Neuronal stem cell (in vitro differentiated cells): ENCODE results near the gene TLCD1.

Experiments
- DNase-seq: peaks from one replicate; pipeline ENCODE4 v3.0.0-alpha.2; 2013; ENCODE audit warnings: low spot score
- H2AFZ ChIP-seq: one replicate; pipeline ENCODE4 v1.6.1; 2013; ENCODE audit warnings: mild to moderate bottlenecking, low read length, inconsistent platforms
- H2AK5ac ChIP-seq: 2 replicates; pipeline ENCODE4 v1.6.1; 2013; ENCODE audit warnings: low read depth, mild to moderate bottlenecking, inconsistent platforms, low read length, moderate library complexity, mixed read lengths
- H2BK120ac ChIP-seq: 2 replicates; pipeline ENCODE4 v1.6.1; 2013; ENCODE audit warnings: low read depth, mild to moderate bottlenecking, inconsistent platforms, low read length, moderate library complexity, mixed read lengths
- H2BK12ac ChIP-seq: one replicate; pipeline ENCODE4 v1.6.1; 2013; ENCODE audit warnings: low read length, inconsistent platforms
- H2BK15ac ChIP-seq: 2 replicates; pipeline ENCODE4 v1.6.1; 2013; ENCODE audit warnings: mild to moderate bottlenecking, low read length, inconsistent platforms, mixed read lengths
- H2BK5ac ChIP-seq: one replicate; pipeline ENCODE4 v1.6.1; 2013; ENCODE audit warnings: inconsistent platforms, mild to moderate bottlenecking, low read length, moderate library complexity
- H3K14ac ChIP-seq: one replicate; pipeline ENCODE4 v1.6.1; 2013; ENCODE audit warnings: low read length, inconsistent platforms
- H3K18ac ChIP-seq: 2 replicates; pipeline ENCODE4 v1.6.1; 2013; ENCODE audit warnings: low read length, inconsistent platforms
- H3K23ac ChIP-seq: 2 replicates; pipeline ENCODE4 v1.6.1; 2013; ENCODE audit warnings: low read depth, mild to moderate bottlenecking, mixed read lengths, low read length, inconsistent platforms; ENCODE audit not compliant: poor library complexity
- H3K27ac ChIP-seq: replicated peaks from 3 replicates; pipeline ENCODE4 v1.5.1; 2013; ENCODE audit warnings: low read length, inconsistent platforms
- H3K27me3 ChIP-seq, 3 experiments: 2 replicates each; pipeline ENCODE4 v1.6.1; 2013; ENCODE audit warnings: low read length in 3 of 3, mild to moderate bottlenecking in 2 of 3, inconsistent platforms in 1 of 3, low read depth in 1 of 3, mixed read lengths in 1 of 3, moderate library complexity in 1 of 3; ENCODE audit not compliant: control insufficient read depth in 3 of 3, insufficient read depth in 3 of 3
- H3K36me3 ChIP-seq, 2 donors: replicated peaks in 1 of 2; 2 replicates each; pipeline ENCODE4 v1.6.1; 2013; ENCODE audit warnings: low read length in 2 of 2; ENCODE audit not compliant: control insufficient read depth in 2 of 2, insufficient read depth in 2 of 2
- H3K4ac ChIP-seq: 2 replicates; pipeline ENCODE4 v1.6.1; 2013; ENCODE audit warnings: inconsistent platforms, mild to moderate bottlenecking, low read length, moderate library complexity
- H3K4me1 ChIP-seq, 2 donors: 1 replicate in 1 of 2; 2 replicates in 1 of 2; pipeline ENCODE4 v1.6.1; 2013; ENCODE audit warnings: low read length in 2 of 2, low read depth in 1 of 2; ENCODE audit not compliant: control insufficient read depth in 2 of 2, insufficient read depth in 1 of 2
- H3K4me2 ChIP-seq: one replicate; pipeline ENCODE4 v1.6.1; 2013; ENCODE audit warnings: mild to moderate bottlenecking, low read length, inconsistent platforms; ENCODE audit not compliant: insufficient read depth, poor library complexity, severe bottlenecking
- H3K4me3 ChIP-seq, 2 donors: 2 replicates each; pipeline ENCODE4 v1.5.1; 2013; ENCODE audit warnings: low read length in 2 of 2, mild to moderate bottlenecking in 2 of 2, inconsistent platforms in 1 of 2, moderate library complexity in 1 of 2
- H3K79me1 ChIP-seq: one replicate; pipeline ENCODE4 v1.6.1; 2013; ENCODE audit warnings: low read depth, mild to moderate bottlenecking, inconsistent platforms, low read length, moderate library complexity
- H3K9ac ChIP-seq: one replicate; pipeline ENCODE4 v1.6.1; 2013; ENCODE audit warnings: mild to moderate bottlenecking, low read depth, low read length, inconsistent platforms; ENCODE audit not compliant: poor library complexity
- H3K9me3 ChIP-seq, 2 donors: replicated peaks in 1 of 2; 2 replicates each; pipeline versions ENCODE3 to v1.6.1; 2013; ENCODE audit warnings: low read length in 2 of 2, mild to moderate bottlenecking in 2 of 2, inconsistent platforms in 1 of 2, low read depth in 1 of 2, mixed read lengths in 1 of 2, moderate library complexity in 1 of 2; ENCODE audit not compliant: control insufficient read depth in 2 of 2, insufficient read depth in 1 of 2
- H4K8ac ChIP-seq: one replicate; pipeline ENCODE4 v1.6.1; 2013; ENCODE audit warnings: low read depth, mild to moderate bottlenecking, inconsistent platforms, low read length, moderate library complexity
- H4K91ac ChIP-seq: one replicate; pipeline ENCODE4 v1.6.1; 2013; ENCODE audit warnings: low read length, low read depth, mild to moderate bottlenecking, inconsistent platforms; ENCODE audit not compliant: poor library complexity
- WGBS, 2 donors: extraction: QIAGEN DNeasy Blood & Tissue Kit; methylation state at CpG; one replicate each; pipeline ENCODE4 v1.1.7; 2013; ENCODE audit warnings: missing lambda C conversion rate in 2 of 2, mixed read lengths in 1 of 2; ENCODE audit not compliant: insufficient read length in 2 of 2, insufficient replicate concordance in 1 of 2; ENCODE audit errors: extremely low coverage in 2 of 2; 5-methylcytosine and 5-hydroxymethylcytosine counted together

The TLCD1 gene

GRCh38 chr17:28704219-28704858 lies 21.7 kb downstream of the TLCD1 start:
- Histone ChIP-seq H3K9ac (peak overlapping the region; percentile 27), H4K91ac (no peak overlapping the region), H3K4ac (no peak overlapping the region), H2AFZ (no peak overlapping the region), H3K4me1 (peaks cover 16 to 19% of the 10 kb centered on the region in 2 donors), H3K4me2 (no peak overlapping the region), H3K14ac (no peak overlapping the region), H2AK5ac (no peak overlapping the region), H3K27ac (no peak overlapping the region), H2BK5ac (no peak overlapping the region), H2BK12ac (no peak overlapping the region), H2BK120ac (no peak overlapping the region), H3K36me3 (peaks cover 39 to 56% of the 10 kb centered on the region in 2 donors), H3K9me3 (no peaks in the 10 kb centered on the region), H3K4me3 (no peak overlapping the region), H2BK15ac (no peak overlapping the region), H3K18ac (peak overlapping the region; percentile 2), H4K8ac (no peak overlapping the region), H3K79me1 (peaks cover 6% of the 10 kb centered on the region), H3K23ac (peak overlapping the region; percentile 32), H3K27me3 (no peaks in the 10 kb centered on the region)
- no peak for DNase-seq
- no CpG with 5 or more reads among the region's 14 CpGs for WGBS, 2 donors

DNA sequence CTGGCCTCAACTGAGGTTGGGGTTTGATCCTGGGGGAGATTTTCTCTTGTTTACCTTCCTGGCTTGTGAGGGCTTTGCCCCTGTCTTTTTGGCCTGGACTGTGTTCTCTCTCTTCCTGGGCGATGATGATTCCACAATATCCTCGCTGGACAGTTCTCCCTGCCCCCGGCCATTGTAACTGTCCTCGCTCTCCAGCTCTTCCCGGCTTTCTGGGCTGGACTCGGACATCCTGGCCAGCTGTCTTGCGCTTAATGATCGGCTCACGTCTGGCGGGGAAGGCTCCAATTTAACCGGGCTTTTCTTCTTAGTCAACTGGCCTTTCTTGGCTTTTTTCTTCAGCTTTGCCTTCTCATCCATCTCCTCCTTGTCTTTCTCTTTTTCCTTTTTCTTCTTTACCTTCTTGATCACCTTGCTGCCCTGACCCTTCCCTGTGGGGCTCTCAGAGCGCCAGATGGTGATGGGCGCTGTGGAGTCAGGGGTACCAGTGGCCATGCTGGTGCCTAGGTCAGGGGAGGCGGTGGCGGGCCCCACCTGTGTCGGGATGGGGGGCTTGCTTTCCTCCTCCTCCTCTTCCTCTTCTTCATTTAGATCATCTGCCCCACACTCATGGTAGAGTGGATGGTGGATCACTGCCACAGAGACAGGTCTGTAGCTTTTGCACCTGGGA lies 22.3 kb downstream of the TLCD1 start:
- peak overlapping the region; percentile 56 for H3K27ac ChIP-seq
- no CpG with 5 or more reads among the region's 16 CpGs for WGBS, 2 donors
- no peak overlapping the region for H2BK5ac ChIP-seq

DNA sequence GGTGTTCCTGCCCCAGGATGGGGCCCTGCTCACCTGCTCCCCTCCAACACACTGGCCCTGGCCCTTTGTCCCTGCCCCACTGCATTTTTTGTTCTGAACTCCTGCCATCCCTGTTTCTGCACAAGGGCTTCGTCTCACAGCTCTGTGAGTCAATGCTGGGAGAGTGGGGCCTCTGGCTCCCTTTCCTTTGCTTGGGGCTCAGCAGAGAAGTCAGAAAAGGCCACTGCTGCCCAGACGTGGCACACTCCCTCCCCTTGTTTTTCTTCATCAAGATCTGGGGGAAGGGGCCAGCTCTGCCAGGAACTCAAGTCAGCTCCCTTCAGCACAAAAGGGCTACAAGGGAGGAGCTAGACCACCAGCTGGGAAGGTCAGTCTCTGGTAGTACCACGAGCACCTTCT lies 23.3 kb downstream of the TLCD1 start:
- no peak overlapping the region for H2BK12ac ChIP-seq
- no peak for DNase-seq
- H3K4me1 ChIP-seq, result peaks cover 16 to 19% of the 10 kb centered on the region in 2 donors
- no peak overlapping the region for H3K14ac ChIP-seq
- H2AFZ ChIP-seq, result no peak overlapping the region
- WGBS, 2 donors, result no CpG with 5 or more reads among the region's 3 CpGs
- no peak overlapping the region for H2BK15ac ChIP-seq
- no peak overlapping the region for H2AK5ac ChIP-seq
- H4K91ac ChIP-seq, result no peak overlapping the region
- no peak overlapping the region for H3K23ac ChIP-seq
- H3K9ac ChIP-seq, result no peak overlapping the region
- no peak overlapping the region for H3K4ac ChIP-seq
- no peak overlapping the region for H2BK120ac ChIP-seq
- H3K36me3 ChIP-seq, result peaks cover 55 to 72% of the 10 kb centered on the region in 2 donors
- H3K9me3 ChIP-seq, result no peaks in the 10 kb centered on the region
- peaks cover 6% of the 10 kb centered on the region for H3K79me1 ChIP-seq
- no peak overlapping the region for H2BK5ac ChIP-seq
- peak overlapping the region; percentile 56 for H3K27ac ChIP-seq
- H3K18ac ChIP-seq, result no peak overlapping the region
- no peak overlapping the region for H4K8ac ChIP-seq
- H3K4me2 ChIP-seq, result no peak overlapping the region
- H3K4me3 ChIP-seq, result no peak overlapping the region
- H3K27me3 ChIP-seq, result no peaks in the 10 kb centered on the region

More for the DNA sequence above, 22.3 kb downstream of the TLCD1 start:
- no peak overlapping the region for H3K14ac ChIP-seq
- DNase-seq, result no peak
- H3K23ac ChIP-seq, result peak overlapping the region; percentile 32
- peaks cover 46 to 62% of the 10 kb centered on the region in 2 donors for H3K36me3 ChIP-seq
- H4K8ac ChIP-seq, result no peak overlapping the region
- peak overlapping the region; percentile 27 for H3K9ac ChIP-seq
- no peak overlapping the region for H2BK15ac ChIP-seq
- H3K9me3 ChIP-seq, result no peaks in the 10 kb centered on the region
- no peak overlapping the region for H3K4ac ChIP-seq
- peaks cover 16 to 19% of the 10 kb centered on the region in 2 donors for H3K4me1 ChIP-seq
- H2BK12ac ChIP-seq, result no peak overlapping the region
- H2AK5ac ChIP-seq, result no peak overlapping the region
- peaks cover 6% of the 10 kb centered on the region for H3K79me1 ChIP-seq
- no peak overlapping the region for H3K4me3 ChIP-seq
- no peak overlapping the region for H4K91ac ChIP-seq
- H3K4me2 ChIP-seq, result no peak overlapping the region
- H2AFZ ChIP-seq, result no peak overlapping the region
- H2BK120ac ChIP-seq, result no peak overlapping the region
- H3K18ac ChIP-seq, result no peak overlapping the region
- no peaks in the 10 kb centered on the region for H3K27me3 ChIP-seq

- Histone ChIP-seq H4K8ac (no peak overlapping the region), H2AFZ (no peak overlapping the region), H2AK5ac (no peak overlapping the region), H3K9ac (peak overlapping the region; percentile 61), H4K91ac (no peak overlapping the region), H2BK12ac (no peak overlapping the region), H3K4me1 (peaks cover 16 to 19% of the 10 kb centered on the region in 2 donors), H3K4me3 (no peak overlapping the region), H3K23ac (peak overlapping the region; percentile 83), H3K4me2 (no peak overlapping the region), H3K27me3 (no peaks in the 10 kb centered on the region), H3K79me1 (peaks cover 6% of the 10 kb centered on the region), H2BK120ac (no peak overlapping the region), H3K27ac (peak overlapping the region; percentile 56), H3K18ac (no peak overlapping the region), H3K36me3 (peaks cover 60 to 77% of the 10 kb centered on the region in 2 donors), H2BK5ac (no peak overlapping the region), H3K14ac (no peak overlapping the region), H3K9me3 (no peaks in the 10 kb centered on the region), H3K4ac (no peak overlapping the region), H2BK15ac (no peak overlapping the region)
- WGBS, 2 donors, result no CpG with 5 or more reads among the region's 10 CpGs
- DNase-seq, result no peak
These were observed 23.8 kb downstream of the TLCD1 start for GRCh38 chr17:28702026-28702751.
